Activated CD4-positive, alpha-beta T cell treated with anti-CD3 and anti-CD28 coated beads, Interleukin-2, amount 50 U/mL, for 24 hours (primary cell): ENCODE results near the gene PTPRN2.

Experiments
- DNase-seq, 2 donors: peaks; one replicate each; pipeline ENCODE4 v3.0.0-alpha.2; 2020; ENCODE audit warnings: low read depth in 1 of 2, low spot score in 1 of 2

Gene PTPRN2

DNA sequence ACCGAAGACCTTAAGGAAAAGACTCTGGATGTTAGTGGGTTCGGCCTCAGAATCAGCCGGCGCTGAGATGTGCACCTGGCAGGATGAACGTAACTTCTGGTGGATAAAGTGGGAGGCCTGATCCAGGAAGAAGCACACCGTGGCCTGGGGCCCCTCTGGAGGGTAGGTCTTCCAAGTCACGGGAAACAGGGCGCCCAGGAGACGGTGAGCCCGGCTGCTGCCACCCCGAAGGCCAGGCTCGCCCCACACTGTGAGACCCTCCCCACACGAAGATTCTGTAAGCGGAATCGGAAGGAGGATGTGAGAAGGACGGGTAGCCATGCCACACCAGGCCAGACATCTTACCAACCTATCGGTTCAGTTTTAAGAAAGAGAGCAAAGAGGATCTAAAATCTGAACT is 971.8 kb downstream of the PTPRN2 start:
- DNase-seq: no peak

GRCh38 chr7:157615101-157615817 is 972.4 kb downstream of the PTPRN2 start:
- no peak for DNase-seq

GRCh38 chr7:157614457-157615020 is 973.1 kb downstream of the PTPRN2 start:
- no peak for DNase-seq

DNA sequence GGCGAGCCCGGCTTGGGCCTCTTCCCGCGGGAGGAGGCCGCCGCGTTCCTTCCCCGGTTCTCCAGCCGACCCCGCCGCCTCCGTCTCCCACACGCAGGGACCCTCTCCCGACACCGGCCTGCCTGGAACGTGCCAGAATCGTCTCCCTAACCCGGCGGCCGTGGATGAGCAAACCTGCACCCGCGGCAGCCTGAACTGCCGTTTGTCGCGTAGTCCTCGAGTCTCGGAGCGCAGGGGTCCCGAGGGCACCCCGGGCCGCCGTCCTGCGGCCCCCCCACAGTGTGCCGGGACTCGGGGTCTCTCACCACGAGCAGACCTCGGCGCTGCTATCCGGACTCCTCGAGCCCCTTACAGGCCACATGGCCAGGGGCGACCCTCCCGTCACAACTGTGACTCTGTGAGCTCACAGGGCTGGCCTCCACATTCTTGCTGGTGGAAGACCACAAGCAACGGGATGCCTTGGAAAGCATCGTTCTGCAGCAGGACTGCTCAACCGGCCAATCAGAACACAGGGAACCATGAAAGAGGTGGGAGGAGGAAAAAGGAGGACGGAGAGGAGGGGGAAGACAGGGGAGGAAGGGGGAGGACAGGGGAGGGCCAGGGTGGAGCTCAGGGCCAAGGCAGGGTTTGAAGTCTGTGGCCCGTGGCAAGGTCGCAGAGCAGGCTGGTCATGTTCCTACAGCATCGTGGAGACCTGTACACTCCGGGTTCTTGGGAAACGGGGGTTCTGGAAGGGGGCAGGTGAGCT is 973.9 kb downstream of the PTPRN2 start:
- no peak for DNase-seq

DNA sequence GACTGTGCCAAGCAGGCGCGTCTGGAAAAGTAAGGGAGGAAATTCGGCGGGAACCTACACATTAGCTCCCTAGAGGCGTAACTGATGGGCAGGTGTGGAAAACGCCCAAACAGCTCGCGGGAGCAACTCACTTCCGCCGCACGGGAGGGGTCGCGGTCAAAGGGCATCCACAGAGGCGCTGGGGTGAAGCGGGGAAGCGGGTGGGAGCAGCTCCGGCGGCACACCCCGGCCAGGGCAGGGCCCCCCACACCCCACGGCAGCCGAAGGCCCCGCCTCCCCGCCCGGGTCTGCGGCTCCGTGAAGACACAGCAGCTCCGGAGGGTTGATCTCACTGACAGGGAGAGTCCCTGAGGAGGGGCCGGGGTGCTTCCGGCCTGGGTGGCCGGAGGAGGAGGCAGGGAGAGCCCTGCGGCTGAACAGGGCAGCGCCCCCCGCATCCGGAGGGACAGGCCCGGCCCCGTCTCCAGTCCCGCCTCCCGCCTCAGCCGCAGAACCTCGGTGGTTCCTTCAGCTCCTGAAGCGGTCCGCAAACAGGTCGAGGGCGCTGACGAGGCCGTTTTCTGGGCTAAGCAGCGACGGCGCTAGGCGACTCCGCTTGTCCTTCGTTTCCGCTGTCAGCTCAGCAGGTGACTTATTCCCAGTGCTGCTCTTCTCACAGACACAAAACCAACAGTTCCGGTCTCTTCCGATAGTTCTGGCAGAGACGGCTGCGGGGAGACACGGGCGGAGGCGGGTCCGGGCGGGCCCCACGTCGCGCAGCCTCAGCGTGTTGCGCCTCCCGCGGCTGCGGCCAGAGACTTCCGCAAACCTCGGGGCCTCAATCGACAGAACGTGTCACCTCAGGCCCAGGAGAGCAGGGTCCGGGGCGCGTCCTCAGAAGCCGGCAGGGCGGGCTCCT is 974.7 kb downstream of the PTPRN2 start:
- DNase-seq: peak; percentile 13 to 36

DNA sequence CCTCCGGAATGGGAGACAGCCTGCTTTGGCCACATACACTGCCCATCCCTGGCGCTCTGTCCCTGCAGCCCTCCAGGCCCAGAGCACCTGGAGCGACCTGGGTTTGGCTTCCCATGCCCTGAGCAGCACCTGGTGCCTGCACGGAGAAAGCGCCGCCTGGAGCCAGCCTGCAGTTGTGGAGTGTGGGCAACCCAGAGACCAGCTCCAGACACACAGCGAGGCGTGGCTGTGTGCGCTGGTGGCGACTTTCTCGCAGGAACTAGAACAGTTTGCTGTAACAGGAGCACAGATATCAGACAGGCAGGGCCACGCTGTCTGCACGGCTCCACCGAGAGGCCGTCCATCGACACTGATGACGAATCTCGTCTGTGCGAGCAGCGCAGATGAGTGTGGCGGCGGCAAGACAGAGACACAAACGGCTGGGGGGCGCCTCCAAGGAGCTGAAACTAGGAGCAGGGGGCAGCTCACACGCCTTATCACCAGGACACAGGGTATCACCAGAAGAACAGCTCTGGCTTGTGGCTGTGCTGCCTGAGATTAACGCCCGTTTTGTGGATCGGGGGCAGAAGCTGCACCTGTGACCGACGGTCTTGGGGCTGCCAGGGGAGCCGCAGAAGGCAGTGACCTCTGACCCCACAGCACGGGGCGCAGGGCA is 975.5 kb downstream of the PTPRN2 start:
- DNase-seq: no peak

DNA sequence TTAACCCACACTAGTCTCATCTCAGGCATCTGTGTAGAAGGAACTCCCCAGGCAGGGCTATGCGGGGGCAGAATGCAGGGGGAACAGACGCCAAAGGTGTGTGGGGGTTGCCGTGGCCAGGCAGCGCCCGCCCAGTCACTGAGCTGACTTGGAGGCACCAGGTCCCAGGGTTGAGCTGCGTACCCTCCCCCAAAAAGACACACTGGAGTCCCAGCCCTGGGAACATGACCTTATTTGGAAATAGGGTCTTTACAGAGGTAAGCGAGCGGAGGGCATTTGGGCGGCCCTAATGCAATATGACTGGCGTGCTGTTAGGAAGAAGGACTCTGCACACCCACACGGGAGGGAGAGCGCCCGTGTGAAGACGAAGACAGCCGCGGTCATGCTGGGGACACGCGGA is 976.3 kb downstream of the PTPRN2 start:
- DNase-seq: no peak

DNA sequence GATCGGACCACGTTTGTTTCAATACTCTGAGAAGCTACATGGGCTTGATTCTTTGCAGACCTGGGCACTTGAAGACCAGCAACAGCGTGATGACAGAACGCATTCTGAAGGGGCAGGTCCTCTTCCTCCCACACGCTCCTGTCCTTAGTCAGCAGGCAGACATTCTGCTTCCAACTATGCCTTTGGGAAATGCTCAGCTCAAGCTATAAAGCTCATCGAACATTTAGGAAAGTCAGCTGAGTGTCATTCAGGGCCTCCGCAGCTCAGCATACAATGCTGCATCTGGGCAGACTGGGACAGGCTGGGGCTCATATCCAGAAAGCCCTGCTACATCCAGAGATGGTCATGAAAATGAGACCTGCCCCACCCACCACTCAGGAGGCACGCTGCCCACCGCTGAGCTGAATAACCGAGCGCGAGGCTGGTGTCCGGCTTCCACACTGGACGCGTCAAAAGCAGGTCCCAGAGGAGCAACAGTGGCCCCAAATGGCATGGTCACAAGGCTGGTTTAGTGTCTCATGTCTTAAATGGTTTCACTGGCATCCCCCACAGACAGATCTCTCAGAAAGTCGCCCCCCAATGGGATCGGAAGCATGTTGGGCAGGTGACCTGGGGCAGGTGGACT is 976.8 kb downstream of the PTPRN2 start:
- no peak for DNase-seq

DNA sequence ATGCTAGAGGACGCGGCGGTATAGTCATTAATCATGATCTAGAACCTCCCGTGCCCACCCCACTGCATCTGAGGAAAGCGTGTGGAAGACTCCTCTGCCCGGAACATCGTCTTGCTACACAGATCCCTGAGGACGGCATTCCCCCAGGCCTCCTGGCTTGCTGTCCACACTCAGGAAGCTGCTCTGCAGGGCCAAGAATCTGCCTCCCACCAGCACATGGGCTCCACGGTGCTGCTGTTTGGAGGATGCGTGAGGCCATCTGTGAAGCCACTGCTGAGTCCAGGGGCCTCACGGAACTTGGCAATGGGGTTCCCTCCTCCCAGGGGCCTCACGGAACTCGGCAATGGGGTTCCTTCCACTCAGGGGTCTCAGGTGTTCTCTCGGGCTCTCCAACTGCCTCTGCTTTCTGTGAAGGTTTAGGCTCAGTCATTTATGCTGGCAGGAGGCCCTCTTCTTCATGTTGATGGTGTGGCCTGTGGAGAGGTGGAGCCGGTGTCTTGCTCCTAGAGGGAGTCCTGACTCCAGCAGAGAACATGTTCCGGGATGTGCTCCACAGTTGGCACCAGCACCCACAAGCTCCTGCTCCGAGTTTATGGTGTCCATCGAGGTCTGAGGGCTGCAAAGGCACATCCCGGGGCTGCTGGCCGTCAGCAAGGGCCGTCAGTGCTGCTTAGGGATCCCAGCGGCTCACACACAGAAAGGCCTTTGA is 977.5 kb downstream of the PTPRN2 start:
- no peak for DNase-seq

GRCh38 chr7:157609516-157609915 is 978.1 kb downstream of the PTPRN2 start:
- DNase-seq: no peak

GRCh38 chr7:157607218-157607617 is 980.4 kb downstream of the PTPRN2 start:
- DNase-seq: no peak

DNA sequence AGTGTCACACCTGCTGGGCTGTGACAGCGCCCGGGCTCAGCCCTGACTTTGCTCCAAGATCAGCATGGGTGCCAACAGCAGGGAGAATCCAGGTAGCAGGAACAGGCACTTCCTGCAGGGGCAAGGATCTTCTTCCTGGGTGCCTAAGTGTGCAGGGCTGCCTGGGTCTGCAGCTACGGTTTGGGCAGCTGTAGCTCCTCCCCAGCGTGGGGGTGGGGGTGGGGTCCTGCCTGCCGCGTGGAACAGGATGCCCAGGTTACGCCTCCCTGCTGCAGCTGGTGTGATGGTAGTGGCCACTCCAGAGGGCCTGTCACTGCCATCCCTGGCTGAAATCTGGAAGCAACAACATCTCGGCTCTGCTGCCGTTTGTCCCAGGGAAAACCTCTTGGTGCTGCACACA is 981.5 kb downstream of the PTPRN2 start:
- no peak for DNase-seq

DNA sequence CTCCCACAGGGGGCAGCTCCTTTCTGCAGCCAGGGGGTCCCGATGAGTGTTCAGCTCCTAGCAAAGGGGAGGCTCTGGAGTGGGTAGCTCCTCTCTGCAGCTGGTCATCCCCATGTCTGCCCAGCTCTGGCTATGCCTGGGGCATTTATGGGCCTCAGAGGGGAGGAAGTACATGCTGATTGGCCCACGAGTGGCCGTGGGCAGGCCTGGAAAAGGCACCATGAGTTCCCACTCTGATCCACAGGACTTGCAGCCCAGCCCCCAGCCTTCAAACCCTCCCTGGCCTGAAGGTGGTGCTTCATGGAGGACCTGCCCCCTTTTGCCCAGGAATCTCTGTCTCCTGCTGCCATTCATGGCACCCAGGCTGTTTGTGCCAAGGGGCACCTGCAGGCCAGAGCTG is 982.0 kb downstream of the PTPRN2 start:
- no peak for DNase-seq

GRCh38 chr7:157604661-157605381 is 982.8 kb downstream of the PTPRN2 start:
- no peak for DNase-seq

GRCh38 chr7:157603716-157604115 is 983.9 kb downstream of the PTPRN2 start:
- no peak for DNase-seq

DNA sequence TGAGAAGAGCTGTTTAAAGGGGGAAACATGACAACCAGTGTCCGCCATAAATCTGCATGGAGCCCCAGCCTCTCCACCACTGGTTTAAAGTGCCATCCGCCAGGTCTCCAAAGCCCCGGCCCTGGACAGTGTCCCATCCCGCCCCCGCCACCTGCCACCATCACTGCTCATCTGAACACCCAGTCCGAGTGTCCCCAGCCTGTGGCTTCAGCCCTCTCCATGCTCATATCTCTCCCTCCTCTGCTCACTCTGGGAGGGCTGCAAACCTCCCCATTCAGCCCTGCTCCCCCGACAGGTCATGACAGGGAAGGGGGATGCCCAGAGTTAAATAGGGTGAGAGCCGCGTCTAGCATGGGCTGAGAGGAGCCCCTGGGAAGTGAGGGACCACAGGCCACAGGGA is 984.6 kb downstream of the PTPRN2 start:
- DNase-seq: no peak

GRCh38 chr7:157602581-157602980 is 985.0 kb downstream of the PTPRN2 start:
- no peak for DNase-seq

GRCh38 chr7:157602156-157602555 is 985.5 kb downstream of the PTPRN2 start:
- DNase-seq: no peak

DNA sequence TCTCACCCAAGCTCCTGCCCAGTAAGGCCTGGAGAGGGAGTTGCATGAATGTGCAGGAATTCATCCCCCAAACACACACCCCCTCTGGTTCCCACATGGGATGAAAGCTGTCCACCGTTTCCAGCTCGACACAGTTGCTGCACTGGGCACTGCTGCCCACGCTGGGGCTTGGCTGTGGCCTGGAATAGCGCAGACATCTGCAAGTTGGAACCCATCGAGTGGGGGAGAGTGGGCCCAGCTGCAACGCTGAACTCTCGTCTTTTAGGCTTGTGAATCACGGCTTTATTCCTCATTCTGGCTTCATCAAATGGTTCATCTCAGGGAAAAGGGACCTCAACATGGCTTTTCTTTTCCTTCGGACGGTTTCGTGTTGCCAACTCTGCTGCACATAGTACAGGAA is 986.1 kb downstream of the PTPRN2 start:
- DNase-seq: no peak
